Nucleus accumbens (tissue), 56 donors: ENCODE results near the gene RPGRIP1.
"Not testable (repeated sequence)": the region's sequence is repeated elsewhere in the genome, so short reads cannot be mapped to it uniquely, and the experiment has no call there.

ENCODE experiments used
- DNase-seq, 56 donors: peaks; one replicate each; lab custom pipeline; 2025; lab: John Stamatoyannopoulos, UW

Gene RPGRIP1

DNA sequence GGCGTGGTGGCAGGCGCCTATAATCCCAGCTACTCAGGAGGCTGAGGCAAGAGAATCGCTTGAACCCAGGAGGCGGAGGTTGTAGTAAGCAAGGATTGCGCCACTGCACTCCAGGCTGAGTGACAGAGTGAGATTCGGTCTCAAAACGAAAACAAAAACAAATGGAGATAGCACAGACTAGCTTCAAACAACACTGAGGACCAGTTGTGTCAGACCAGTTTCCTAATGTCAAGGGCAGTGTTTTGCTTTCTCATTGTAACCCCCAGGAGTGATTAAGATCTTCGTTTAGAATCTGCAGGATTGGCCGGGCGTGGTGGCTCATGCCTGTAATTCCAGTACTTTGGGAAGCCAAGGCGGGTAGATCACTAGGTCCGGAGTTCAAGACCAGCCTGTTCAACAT, 18.5 kb downstream of the RPGRIP1 start:
- DNase-seq = no peak

DNA sequence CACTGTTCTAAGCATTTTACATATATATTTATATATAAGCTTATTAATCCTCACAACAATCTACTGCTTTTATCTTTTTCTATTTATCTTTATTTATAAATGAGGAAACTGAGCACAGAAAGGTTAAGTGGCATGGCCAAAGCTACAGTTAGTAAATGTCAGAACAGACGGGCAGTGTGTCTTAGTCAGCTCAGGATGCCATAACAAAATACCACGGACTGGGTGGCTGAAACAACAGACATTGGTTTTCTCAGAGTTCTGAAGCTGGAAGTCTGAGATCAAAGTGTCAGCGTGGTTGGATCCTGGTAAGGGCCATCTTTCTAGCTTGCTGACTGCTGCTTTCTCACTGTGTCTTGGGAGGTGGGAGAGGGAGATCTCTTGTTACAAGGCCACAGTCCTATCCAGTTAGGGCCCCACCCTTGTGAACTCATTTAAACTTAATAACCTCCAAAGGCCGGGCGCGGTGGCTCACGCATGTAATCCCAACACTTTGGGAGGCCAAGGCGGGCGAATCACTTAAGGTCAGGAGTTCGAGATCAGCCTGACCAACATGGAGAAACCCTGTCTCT, 19.8 kb downstream of the RPGRIP1 start:
- no peak for DNase-seq

DNA sequence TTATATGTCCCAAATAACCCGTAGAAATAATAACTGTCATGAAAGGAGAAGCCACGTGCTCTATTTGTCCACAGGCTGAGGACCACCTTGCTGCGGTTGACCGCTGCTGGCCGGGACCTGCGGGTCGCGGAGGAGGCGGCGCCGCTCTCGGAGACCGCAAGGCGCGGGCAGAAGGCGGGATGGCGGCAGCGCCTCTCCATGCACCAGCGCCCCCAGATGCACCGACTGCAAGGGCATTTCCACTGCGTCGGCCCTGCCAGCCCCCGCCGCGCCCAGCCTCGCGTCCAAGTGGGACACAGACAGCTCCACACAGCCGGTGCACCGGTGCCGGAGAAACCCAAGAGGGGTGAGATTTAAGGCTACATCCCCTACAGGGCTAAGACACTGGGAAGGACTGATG, 21.0 kb downstream of the RPGRIP1 start:
- peak in 22 of 56 donors; percentile 0 to 37 (median 4) for DNase-seq

DNA sequence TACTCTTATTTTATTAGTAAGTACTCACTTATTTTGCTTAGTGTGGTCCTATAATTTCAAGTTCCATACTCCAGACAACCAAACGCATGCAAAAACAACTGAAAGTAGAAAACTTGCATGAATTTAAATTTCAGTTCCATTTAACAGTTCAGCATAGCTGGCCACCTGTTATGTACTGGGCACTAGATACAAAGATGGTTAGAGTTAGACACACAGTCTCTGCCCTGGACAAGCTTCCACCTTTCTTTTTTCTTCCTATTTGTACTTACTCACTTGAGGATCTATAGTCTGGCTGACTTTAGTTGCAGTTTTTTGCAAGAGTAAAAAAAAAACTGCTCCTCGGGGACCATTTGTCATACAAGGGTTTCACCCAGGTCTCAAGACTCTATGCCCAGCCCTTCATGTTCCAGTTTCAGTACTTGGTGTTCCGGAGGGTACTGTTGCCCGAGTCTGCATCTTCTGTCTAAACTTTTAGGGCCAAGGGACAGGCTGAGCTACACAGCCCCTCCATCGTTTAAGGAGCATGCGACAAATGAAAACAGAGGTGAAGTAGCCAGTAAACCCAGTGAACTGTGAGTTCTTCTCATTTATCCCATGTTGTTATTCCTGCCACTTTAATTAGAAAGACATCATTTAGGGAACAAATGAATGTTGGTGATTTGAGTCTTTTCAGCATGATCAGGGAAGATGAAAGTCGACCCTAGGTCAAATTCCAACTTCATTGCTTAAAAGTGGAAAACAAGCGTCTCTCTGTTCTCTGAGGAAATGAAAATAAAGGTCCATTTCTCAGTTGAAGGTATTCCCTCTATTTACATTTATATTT, 22.3 kb downstream of the RPGRIP1 start:
- no peak for DNase-seq

DNA sequence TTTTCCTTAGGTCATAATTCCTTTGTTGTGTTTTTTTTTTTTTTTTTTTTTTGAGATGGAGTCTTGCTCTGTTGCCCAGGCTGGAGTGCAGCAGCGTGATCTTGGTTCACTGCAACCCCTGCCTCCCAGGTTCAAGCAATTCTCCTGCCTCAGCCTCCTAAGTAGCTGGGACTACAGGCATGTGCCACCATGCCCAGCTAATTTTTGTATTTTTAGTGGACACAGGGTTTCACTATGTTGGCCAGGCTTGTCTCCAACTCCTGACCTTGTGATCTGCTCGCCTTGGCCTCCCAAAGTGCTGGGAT, 22.9 kb downstream of the RPGRIP1 start:
- not testable (repeated sequence) for DNase-seq

DNA sequence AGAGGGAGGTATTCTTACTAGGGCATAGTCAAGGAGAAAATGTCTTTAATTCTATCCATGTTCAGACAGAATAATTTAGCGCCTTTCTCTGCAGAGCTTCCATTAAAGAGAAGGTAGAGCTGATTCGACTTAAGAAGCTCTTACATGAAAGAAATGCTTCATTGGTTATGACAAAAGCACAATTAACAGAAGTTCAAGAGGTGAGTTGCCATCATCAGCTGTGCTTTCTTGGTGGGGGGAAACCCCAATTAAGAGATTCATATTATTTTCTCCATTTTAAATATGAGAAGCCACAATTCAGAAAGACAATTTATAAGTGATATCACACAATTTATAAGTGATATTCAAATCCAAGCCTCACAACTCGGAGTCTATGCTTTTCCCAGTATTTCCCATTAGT, 27.8 kb downstream of the RPGRIP1 start:
- no peak for DNase-seq

DNA sequence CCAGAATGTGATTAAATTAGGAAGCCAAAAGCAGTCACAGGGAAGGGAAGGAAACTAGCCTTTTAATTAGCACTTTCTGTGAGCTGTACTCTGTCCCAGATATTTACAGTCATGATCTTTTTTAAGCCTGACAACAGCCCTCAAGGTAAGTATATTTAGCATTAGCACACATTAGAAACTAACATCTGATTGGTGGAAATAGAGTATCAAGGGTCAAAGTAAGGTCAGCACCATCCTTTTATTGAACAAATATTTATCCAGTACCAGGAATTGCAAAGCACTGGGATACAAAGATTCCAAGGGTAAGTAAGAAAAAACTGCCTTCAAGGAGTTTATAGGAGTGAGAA, 28.2 kb downstream of the RPGRIP1 start:
- DNase-seq = no peak

DNA sequence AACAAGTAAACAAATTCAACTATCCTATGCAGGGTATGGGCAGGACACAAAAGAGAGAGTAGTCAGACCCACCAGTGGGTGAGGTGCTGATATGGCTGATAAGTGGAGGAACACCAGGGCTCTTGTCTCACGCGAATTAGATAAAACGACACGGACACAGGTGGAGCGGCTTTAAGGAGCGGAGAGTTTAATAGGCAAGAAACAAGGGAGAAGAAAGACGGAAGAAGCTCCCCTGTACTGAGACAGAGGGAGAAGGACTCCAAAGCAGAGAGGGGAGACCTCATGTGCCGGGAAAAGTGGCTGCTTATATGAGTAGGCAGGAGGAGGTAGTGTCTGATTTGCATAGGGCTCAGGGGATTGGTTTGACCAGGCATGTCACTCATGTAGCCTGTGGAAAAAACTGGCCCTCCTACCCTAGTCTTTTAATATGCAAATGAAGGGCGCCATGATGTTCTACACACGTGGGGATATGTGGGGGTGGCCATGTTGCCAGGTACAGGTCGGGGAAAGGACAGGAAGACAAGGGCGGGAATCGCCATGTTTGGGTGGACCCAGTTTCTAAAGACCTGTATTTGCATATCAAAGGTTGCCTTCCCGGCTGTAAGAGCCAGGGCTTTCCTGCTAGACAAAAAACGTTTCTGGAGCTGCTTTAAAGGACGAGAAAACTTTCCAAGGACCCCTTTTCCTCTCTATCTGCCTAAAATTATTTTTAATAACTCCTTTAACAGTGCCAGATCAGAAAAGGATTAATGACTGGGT, 28.8 kb downstream of the RPGRIP1 start:
- DNase-seq = peak in 53 of 56 donors; percentile 5 to 83 (median 48)

DNA sequence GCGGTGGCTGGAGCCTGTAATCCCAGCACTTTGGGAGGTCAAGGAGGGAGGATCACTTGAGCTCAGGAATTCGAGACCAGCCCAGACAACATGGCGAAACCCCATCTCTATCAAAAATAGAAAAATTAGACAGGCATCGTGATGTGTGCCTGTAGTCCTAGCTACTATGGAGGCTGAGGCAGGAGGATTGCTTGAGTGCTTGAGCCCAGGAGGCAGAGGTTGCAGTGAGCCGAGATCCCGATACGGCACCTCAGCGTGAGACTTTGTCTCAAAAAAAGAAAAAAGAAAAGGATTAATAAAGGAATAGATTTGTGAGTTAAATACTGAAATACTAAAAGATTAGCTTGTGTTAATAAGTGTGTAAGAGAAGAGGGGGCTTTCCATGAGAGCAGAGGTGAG, 29.4 kb downstream of the RPGRIP1 start:
- no peak for DNase-seq

DNA sequence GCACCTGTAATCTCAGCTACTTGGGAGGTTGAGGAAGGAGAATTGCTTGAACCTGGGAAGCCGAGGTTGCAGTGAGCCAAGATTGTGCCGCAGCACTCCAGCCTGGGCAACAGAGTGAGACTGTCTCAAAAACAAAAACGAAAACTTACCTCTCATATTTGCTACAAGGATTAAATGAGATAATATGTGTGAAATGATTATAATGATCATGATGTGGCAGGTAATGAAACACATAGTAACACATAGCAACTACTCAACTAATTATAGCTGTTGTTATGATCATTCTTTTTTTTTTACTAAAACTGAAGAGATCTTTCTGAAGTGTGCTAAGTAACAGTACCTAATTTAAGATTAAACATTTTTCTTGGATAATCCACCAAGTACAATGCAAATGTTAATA, 30.1 kb downstream of the RPGRIP1 start:
- no peak for DNase-seq

DNA sequence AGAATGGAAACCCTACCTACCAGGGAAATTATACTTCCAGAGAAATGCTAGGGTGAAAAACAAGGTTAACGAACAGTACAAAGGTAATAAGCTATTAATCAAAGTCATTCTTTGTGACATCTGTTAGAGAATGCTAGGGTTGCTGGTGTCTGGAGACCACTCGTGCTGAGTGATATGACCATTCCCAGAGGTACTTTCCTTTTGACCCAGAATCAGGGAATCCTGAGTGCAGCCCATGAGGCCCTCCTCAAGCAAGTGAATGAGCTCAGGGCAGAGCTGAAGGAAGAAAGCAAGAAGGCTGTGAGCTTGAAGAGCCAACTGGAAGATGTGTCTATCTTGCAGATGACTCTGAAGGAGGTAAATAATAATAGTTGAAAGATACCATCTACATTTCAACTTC, 31.7 kb downstream of the RPGRIP1 start:
- no peak for DNase-seq

DNA sequence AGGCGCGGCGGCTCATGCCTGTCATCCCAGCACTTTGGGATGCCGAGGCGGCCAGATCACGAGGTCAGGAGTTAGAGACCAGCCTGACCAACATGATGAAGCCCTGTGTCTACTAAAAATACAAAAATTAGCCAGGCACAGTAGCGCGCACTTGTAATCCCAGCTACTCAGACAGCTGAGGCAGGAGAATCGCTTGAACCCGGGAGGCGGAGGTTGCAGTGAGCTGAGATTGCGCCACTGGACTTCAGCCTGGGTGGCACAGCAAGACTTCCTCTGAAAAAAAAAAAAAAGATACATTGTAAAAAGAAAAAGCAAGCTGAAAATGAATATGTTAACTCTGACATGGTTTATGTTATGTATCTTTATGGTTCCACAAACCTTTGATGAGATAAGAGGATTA, 33.6 kb downstream of the RPGRIP1 start:
- no peak for DNase-seq

DNA sequence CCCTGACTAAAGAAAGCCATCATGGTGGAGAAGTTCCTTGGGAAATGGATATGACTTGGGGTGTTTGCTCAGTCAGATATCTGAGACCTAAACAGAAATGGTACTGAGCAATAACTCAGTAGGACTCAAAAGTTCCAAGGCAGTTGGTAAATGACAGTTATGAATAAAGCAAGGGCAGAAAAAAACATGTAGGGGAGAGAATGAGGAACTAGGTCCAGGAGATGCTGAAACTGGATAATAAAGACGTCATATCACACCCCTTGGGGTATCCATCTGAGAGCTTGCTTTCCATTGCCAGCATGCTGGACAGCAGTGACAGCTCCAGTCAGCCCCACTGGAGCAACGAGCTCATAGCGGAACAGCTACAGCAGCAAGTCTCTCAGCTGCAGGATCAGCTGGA, 37.5 kb downstream of the RPGRIP1 start:
- no peak for DNase-seq

DNA sequence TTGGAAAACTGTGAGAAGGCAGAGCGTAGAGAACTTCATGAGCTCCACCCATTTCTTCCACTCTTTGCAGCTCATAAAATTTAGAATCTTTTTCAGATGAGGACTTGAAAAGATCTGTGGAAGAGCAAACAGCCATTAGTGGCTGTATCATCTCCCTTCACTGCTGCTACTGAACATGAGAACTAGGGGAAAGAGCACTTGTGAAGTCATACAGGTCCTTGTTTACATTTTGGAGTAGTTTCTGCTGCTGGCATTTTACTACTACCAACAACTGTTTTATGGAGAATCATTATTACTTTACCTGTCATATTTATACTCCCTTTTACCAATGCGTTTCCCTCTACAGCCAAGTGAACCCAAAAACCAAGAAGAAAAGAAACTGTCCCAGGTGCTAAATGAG, 41.0 kb downstream of the RPGRIP1 start:
- no peak for DNase-seq

DNA sequence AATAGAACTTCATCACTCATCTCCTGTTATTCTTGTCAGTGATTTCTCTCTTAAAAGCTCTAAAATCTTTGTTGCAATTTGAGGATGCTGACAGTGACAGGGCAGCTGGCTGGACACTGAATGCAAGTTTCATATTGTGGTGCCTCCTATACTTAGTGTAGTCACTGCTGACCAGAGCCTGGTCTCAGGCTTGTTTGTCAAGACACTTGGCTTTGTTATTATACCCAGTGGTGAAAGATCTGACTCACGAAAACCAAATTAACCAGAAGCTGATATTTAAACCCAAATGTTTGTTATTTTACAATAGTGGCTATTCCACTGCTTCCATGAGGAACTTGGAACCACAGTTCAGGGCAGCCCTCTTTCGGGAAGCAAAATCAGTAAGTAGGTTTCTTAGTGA, 42.8 kb downstream of the RPGRIP1 start:
- no peak for DNase-seq

DNA sequence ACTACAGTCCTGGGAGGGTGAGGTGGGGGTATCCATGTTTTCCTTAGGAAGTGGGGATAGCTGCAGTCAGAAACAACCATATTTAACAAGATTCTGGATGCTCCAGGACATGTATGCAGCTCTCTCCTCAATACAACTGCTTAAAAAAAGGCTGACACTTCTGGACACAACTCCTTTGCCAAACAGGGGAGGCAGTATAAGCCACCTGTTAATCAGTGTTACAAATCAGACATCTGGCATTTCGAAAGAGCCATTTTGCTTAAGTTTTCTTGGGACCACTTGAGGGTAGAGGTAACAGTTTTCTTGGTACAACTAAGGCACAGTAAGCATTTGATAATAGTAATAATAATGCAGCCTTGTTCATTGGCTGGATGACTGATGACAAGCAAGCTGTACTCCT, 47.1 kb downstream of the RPGRIP1 start:
- no peak for DNase-seq
